ENCODE results near the gene RAB7A.

- TF ChIP-seq RAD21 (IDR thresholded peaks at IDR 0.05 in 1 of 2, conservative IDR thresholded peaks at IDR 0.05 in 1 of 2; ENCODE audit: low read depth in 2 of 2, low read length in 2 of 2), result peak; percentile 78 to 79
- peak; percentile 95 to 100 (median 99) for TF ChIP-seq CTCF (IDR thresholded peaks at IDR 0.05; ENCODE audit: control extremely low read depth in 1 of 3, insufficient read depth in 1 of 3, low read depth in 1 of 3, low read length in 3 of 3)
- peak; percentile 99 for TF ChIP-seq YY1 (IDR thresholded peaks at IDR 0.05; ENCODE audit: low read depth, low read length)
- peak; percentile 84 for TF ChIP-seq RBBP5 (IDR thresholded peaks at IDR 0.05; ENCODE audit: borderline replicate concordance, low read depth, low read length)
- no peak for TF ChIP-seq BCL11A (IDR thresholded peaks at IDR 0.05; ENCODE audit: low read depth in 2 of 2, low read length in 2 of 2)
- TF ChIP-seq TAF7 (optimal IDR thresholded peaks at IDR 0.05; ENCODE audit: borderline replicate concordance, low read depth, low read length), result peak; percentile 86
These were observed 45.2 kb upstream of the RAB7A start for GRCh38 chr3:128680603-128681368.

All from H1 (cell line).